LNCAP (cell line): Measurements from ENCODE around the gene WNT7A.

Experiments used
- CTCF ChIP-seq: fragments of 450-650 bp; IDR thresholded peaks from 2 replicates; pipeline ENCODE4 v1.5.1; 2017; ENCODE audit warnings: mild to moderate bottlenecking

The WNT7A gene

GRCh38 chr3:13895155-13896105, 15.6 kb upstream of the WNT7A start:
- TF ChIP-seq CTCF, result no peak

GRCh38 chr3:13894807-13895154, 14.9 kb upstream of the WNT7A start:
- no peak for TF ChIP-seq CTCF

GRCh38 chr3:13894096-13894806, 14.4 kb upstream of the WNT7A start:
- TF ChIP-seq CTCF, result no peak

GRCh38 chr3:13892304-13892703, 12.4 kb upstream of the WNT7A start:
- TF ChIP-seq CTCF, result no peak

GRCh38 chr3:13891492-13892073, 11.7 kb upstream of the WNT7A start:
- no peak for TF ChIP-seq CTCF

GRCh38 chr3:13891017-13891392, 11.1 kb upstream of the WNT7A start:
- no peak for TF ChIP-seq CTCF

GRCh38 chr3:13890377-13891016, 10.6 kb upstream of the WNT7A start:
- no peak for TF ChIP-seq CTCF
